Measurements from ENCODE around the gene TES.
"Not testable (repeated sequence)": the region's sequence is repeated elsewhere in the genome, so short reads cannot be mapped to it uniquely, and the experiment has no call there.

The TES gene

DNA sequence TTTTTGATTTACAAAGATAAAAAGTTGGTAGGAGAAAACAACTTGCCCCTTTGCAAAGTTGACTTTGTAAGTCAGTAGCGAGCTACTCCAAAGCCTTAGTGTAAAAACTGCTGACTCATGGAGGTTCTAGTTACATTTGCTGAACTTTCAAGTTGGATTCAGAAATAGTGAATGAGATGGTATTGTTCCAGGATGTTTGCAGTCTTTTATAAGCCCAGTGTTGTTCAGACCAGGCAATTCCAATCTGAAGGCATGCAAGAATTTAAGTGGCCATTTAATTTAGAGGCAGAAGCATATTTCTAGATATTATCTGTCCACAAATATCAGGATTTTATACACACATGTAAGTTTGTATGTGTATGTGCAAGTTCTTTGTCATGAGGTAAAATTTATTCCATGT is 21.6 kb downstream of the TES start:
- Histone ChIP-seq H3K9me3 (no peaks in the 10 kb centered on the region), H3K27me3 (ENCODE audit: low read depth) (no peaks in the 10 kb centered on the region), H3K36me3 (replicated peaks) (no peaks in the 10 kb centered on the region), H3K4me1 (peaks cover 17% of the 10 kb centered on the region), H3K4me3 (no peak overlapping the region)
- in situ Hi-C loops (cut with MboI; ENCODE audit: low sequenced_read_pairs) = no loop called here
- DNase-seq (ENCODE audit: low spot score in 2 of 2) = peak in 1 of 2 experiments; percentile 18

DNA sequence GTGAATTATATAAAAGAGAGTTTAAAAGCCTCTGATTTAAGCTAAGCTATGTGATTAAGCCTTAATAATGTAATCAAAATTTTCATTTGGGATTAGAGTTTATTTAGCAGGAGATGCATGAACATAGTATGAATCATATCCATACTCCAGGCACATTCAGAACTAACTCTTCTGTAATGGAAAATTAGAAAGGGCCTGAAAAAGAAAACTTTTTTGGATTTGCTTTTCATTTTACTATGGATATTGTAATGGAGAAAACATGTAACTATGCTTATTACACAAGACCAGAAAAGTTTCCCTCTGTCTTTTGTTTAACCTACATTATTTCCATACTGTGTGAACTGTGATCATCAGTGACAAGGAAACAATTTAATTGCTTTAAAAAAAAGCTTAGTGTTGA is 22.0 kb downstream of the TES start:
- in situ Hi-C loops (cut with MboI; ENCODE audit: low sequenced_read_pairs) = no loop called here
- Histone ChIP-seq H3K27me3 (ENCODE audit: low read depth) (no peaks in the 10 kb centered on the region), H3K4me1 (peaks cover 17% of the 10 kb centered on the region), H3K4me3 (no peak overlapping the region), H3K9me3 (no peaks in the 10 kb centered on the region), H3K36me3 (replicated peaks) (no peaks in the 10 kb centered on the region)
- no peak for DNase-seq (ENCODE audit: low spot score in 2 of 2)

DNA sequence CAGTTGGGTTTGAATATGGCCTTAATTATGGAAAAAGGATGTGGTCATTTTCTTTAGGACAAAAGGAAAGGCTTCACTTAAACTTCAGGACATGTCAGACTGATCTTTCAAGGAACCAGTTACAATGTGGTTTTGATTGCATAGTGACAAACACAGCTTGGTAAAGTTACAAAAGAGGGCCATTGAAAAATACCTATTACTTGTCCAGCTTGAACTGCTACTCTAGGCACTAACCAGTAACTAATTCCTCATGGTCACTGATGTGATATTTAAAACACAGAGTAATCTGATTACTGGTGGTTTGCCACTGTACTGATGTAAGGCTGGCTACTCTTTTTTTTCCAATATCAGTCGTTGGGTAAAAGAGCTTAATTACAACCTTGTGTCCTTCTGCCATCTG is 22.6 kb downstream of the TES start:
- Histone ChIP-seq H3K36me3 (replicated peaks) (no peaks in the 10 kb centered on the region), H3K4me1 (peaks cover 17% of the 10 kb centered on the region), H3K27me3 (ENCODE audit: low read depth) (no peaks in the 10 kb centered on the region), H3K9me3 (no peaks in the 10 kb centered on the region), H3K4me3 (no peak overlapping the region)
- in situ Hi-C loops (cut with MboI; ENCODE audit: low sequenced_read_pairs) = no loop called here
- no peak for DNase-seq (ENCODE audit: low spot score in 2 of 2)

DNA sequence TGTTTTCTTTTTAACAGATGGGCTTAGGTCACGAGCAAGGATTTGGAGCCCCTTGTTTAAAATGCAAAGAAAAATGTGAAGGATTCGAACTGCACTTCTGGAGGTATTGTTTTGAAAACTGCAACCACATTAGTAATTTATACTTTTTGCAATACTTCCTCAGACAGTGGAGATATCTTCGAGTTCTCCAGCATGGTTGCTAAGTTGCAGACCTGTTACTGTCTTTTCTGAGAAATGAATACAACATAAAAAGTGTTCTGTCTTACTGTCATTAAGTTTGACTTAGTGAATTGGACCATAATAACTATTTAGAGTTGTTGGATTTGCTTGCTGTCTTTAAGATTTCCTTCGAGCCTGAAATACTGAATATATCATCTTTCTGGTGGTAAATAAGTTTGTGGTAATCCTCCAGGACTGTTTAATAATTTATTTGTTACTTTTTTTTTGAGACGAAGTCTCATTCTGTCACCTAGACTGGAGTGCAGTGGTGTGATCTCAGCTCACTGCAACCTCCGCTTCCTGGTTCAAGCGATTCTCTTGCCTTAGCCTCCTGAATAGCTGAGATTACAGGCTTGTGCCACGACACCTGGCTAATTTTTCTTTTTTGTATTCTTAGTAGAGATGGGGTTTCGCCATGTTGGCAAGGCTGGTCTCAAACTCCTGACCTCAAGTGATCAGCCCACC is 24.3 kb downstream of the TES start:
- Histone ChIP-seq H3K9me3 (no peaks in the 10 kb centered on the region), H3K4me3 (no peak overlapping the region), H3K36me3 (replicated peaks) (no peaks in the 10 kb centered on the region), H3K4me1 (peaks cover 17% of the 10 kb centered on the region), H3K27me3 (ENCODE audit: low read depth) (no peaks in the 10 kb centered on the region)
- in situ Hi-C loops (cut with MboI; ENCODE audit: low sequenced_read_pairs) = loop anchor here (5.0 kb wide), 1 partner anchor 57 kb away; no protein-coding TSS in a partner anchor
- no peak for DNase-seq (ENCODE audit: low spot score in 2 of 2)

DNA sequence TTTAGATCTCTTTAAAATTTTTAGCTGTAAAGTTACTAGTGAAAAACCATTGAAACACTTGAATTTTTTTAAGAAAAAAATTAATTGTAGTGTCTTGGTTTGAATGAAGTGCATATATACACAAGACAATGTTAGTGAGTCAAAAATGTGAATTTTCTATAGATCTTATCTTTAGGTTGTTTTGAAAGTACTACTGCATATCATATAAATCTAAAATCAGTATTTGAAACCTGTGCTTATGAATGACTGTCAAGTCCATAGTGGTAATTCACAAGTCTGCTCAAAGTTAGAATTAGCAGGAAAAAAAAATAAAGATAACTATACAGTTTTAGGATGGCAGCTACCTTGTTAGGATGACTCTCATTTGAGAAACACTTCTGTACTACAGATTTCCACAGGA is 25.0 kb downstream of the TES start:
- Histone ChIP-seq H3K4me1 (peaks cover 17% of the 10 kb centered on the region), H3K36me3 (replicated peaks) (no peaks in the 10 kb centered on the region), H3K9me3 (no peaks in the 10 kb centered on the region), H3K27me3 (ENCODE audit: low read depth) (no peaks in the 10 kb centered on the region), H3K4me3 (no peak overlapping the region)
- no peak for DNase-seq (ENCODE audit: low spot score in 2 of 2)
- in situ Hi-C loops (cut with MboI; ENCODE audit: low sequenced_read_pairs) = loop anchor here (5.0 kb wide), 1 partner anchor 58 kb away; no protein-coding TSS in a partner anchor

DNA sequence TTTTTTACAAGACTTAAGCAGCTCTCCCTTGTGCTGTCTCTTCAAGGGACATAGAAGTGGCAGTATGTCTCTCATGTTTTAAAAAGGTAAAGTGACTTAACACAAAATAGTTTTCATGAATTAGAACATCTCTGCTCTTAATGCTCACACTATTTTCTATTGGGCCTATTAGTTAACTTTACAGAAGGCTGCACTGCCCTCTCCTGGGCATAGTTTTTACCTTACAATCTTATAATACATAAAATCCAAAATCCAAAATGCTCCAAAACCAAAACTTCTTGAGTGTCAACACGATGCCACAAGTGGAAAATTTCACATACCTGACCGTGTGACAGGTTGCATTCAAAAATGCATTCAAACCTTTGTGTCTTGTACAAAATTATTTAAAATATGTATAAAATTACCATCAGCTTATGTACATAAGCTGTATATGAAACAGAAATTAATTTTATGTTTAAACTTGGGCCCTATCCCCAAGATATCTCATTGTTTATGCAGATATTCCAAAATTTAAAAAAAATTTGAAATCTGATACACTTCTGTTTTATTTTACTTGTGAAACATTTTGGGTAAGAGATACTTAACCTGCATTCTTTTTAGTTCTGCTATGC is 25.8 kb downstream of the TES start:
- in situ Hi-C loops (cut with MboI; ENCODE audit: low sequenced_read_pairs) = loop anchor here (5.0 kb wide), 1 partner anchor 59 kb away; no protein-coding TSS in a partner anchor
- DNase-seq (ENCODE audit: low spot score in 2 of 2) = peak; percentile 37 to 50
- Histone ChIP-seq H3K27me3 (ENCODE audit: low read depth) (no peaks in the 10 kb centered on the region), H3K4me3 (no peak overlapping the region), H3K36me3 (replicated peaks) (no peaks in the 10 kb centered on the region), H3K4me1 (peaks cover 17% of the 10 kb centered on the region), H3K9me3 (no peaks in the 10 kb centered on the region)

DNA sequence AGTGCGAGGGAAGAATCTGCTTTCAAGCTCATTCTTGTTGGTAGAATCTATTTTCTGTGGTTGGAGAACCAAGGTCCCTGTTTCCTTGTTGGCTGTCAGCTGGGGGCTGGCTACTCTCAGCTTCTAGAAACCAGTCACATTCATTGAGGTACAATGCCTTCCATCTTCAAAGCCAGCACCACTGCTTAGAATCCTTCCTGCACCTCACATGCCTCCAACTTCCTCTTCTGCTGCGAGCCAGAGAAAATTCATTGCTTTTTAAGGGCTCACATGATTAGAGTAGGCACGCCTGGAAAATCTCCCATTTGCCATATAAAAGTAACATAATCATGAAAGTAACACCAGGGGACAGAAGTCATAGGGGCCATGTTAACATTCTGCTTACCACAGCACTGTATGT is 28.7 kb downstream of the TES start:
- Histone ChIP-seq H3K4me1 (no peaks in the 10 kb centered on the region), H3K36me3 (replicated peaks) (no peaks in the 10 kb centered on the region), H3K9me3 (no peaks in the 10 kb centered on the region), H3K27me3 (ENCODE audit: low read depth) (no peaks in the 10 kb centered on the region), H3K4me3 (no peak overlapping the region)
- in situ Hi-C loops (cut with MboI; ENCODE audit: low sequenced_read_pairs) = loop anchor here (5.0 kb wide), 1 partner anchor 62 kb away; no protein-coding TSS in a partner anchor
- no peak for DNase-seq (ENCODE audit: low spot score in 2 of 2)

DNA sequence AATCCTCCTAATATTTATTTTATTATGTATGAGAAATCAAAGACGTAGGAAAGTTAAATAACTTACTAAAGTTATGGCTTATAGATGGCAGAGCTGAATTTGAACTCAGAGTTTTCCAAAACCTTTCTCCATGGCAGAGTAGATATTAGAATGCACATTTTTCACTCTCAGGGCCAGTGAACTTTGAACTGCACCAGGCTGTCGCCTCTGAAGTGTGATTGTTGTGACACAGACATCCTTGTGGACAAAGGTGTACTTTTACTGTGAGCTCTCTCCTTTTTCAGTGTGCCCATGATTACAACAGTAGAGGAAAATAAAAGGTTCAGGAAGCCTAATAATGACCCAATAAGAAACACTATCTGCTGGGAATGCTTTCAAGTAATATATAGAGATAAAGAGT is 29.1 kb downstream of the TES start:
- in situ Hi-C loops (cut with MboI; ENCODE audit: low sequenced_read_pairs) = loop anchor here (5.0 kb wide), 1 partner anchor 62 kb away; no protein-coding TSS in a partner anchor
- no peaks in the 10 kb centered on the region for H3K36me3 ChIP-seq (replicated peaks)
- no peaks in the 10 kb centered on the region; the same call in 1 of the 2 replicates for H3K9me3 ChIP-seq
- no peaks in the 10 kb centered on the region for H3K4me1 ChIP-seq
- DNase-seq (ENCODE audit: low spot score in 2 of 2) = no peak
- no peaks in the 10 kb centered on the region for H3K27me3 ChIP-seq (ENCODE audit: low read depth)
- no peak overlapping the region for H3K4me3 ChIP-seq

DNA sequence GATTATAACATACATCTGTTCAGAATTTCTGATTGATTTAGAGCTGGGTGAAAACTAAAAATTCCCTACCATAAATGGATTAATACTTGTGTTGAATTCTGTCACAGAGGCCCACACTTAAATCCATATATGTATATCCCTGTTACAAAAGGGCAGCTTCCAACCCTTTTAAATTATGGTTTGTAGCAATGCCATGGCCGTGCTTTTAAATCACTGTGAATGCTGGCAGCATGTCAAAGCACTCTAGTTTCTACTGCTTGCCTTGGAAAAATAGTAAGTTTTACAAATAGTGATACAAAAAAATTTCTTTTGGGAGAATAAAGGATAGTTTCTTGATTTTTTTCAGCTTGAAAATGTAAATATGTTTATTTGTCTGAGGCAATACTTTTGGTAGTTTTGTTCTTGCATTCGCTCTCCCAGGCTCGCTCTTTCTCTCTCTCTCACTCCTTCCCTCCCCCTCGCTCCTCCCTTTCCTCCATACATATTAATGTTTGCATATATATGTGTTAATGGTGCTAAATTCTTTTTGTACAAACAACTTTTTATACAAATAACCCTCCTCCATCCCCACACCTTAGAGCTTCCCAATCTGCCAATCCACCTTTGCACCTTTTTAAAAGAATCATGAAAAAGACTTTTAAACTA is 29.8 kb downstream of the TES start:
- no peak overlapping the region for H3K4me3 ChIP-seq
- in situ Hi-C loops (cut with MboI; ENCODE audit: low sequenced_read_pairs) = no loop called here

DNA sequence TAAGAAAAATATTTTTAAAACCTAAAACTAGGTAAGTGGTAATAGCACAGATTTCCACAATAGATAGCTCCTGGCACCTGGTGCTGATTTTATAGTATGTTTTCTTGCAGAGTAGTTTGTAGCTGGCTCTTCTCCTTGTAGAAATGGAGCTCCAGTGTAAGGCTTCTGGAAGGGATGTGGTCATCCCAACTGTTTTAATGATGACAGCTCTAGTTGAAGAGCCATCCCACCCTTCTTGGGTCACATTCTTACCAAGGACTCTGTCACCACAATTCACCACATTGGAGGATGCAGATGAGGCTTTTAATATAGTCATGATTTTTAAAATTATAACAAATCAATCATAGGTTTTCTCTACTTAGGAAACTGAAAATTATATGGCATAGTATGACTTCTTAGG is 31.0 kb downstream of the TES start:
- H3K9me3 ChIP-seq = no peaks in the 10 kb centered on the region; the same call in 1 of the 2 replicates
- in situ Hi-C loops (cut with MboI; ENCODE audit: low sequenced_read_pairs) = no loop called here
- no peaks in the 10 kb centered on the region for H3K4me1 ChIP-seq
- no peak for DNase-seq (ENCODE audit: low spot score in 2 of 2)
- H3K36me3 ChIP-seq (replicated peaks) = no peaks in the 10 kb centered on the region
- H3K27me3 ChIP-seq (ENCODE audit: low read depth) = no peaks in the 10 kb centered on the region
- no peak overlapping the region for H3K4me3 ChIP-seq

More for the DNA sequence above, 29.8 kb downstream of the TES start:
- Histone ChIP-seq H3K27me3 (ENCODE audit: low read depth) (no peaks in the 10 kb centered on the region), H3K9me3 (no peaks in the 10 kb centered on the region; the same call in 1 of the 2 replicates), H3K4me1 (no peaks in the 10 kb centered on the region), H3K36me3 (replicated peaks) (no peaks in the 10 kb centered on the region)
- DNase-seq (ENCODE audit: low spot score in 2 of 2) = no peak

DNA sequence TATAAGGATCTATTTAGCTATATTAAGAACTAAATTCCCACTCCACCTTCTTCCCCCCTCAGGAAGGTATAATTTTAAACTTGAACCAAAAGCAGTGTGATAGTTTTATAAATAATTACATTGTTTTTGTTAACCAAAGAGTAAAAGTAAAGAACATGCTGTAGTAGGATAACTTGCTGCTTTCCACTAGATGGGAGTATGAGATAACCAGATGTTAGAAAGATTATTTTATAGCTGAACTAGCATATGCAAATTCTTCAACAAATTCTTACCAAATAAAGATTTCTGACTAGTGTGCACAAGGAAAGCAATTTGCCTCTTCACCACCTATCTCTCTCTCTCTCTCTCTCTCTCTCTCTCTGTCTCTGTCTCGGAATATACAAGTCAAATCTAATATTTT is 31.8 kb downstream of the TES start:
- Histone ChIP-seq H3K4me3 (no peak overlapping the region), H3K4me1 (no peaks in the 10 kb centered on the region), H3K27me3 (ENCODE audit: low read depth) (no peaks in the 10 kb centered on the region), H3K36me3 (replicated peaks) (no peaks in the 10 kb centered on the region), H3K9me3 (no peaks in the 10 kb centered on the region; the same call in 1 of the 2 replicates)
- no peak for DNase-seq (ENCODE audit: low spot score in 2 of 2)
- in situ Hi-C loops (cut with MboI; ENCODE audit: low sequenced_read_pairs) = no loop called here

DNA sequence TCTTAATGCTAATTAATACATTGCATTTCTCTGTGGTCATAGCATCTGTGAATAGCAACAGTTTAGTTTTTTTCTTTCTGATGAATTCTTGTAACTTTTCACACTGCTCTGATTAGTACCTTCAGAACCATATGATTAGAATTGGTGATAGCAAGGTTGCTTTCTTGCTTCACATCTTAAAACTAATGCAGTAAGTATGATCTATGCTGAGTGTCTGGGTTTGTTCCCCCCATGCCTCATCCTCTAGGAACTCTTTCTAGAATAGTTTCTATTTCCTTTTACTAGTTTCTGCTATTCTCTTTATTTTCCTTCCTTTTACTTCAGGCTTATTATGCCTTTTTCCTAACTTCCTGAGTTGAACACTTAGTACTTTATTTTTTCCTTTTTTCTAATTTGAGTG is 32.4 kb downstream of the TES start:
- H3K27me3 ChIP-seq (ENCODE audit: low read depth) = no peaks in the 10 kb centered on the region
- no peaks in the 10 kb centered on the region for H3K4me1 ChIP-seq
- H3K4me3 ChIP-seq = no peak overlapping the region
- H3K9me3 ChIP-seq = no peaks in the 10 kb centered on the region; the same call in 1 of the 2 replicates
- in situ Hi-C loops (cut with MboI; ENCODE audit: low sequenced_read_pairs) = no loop called here
- no peaks in the 10 kb centered on the region for H3K36me3 ChIP-seq (replicated peaks)
- no peak for DNase-seq (ENCODE audit: low spot score in 2 of 2)

DNA sequence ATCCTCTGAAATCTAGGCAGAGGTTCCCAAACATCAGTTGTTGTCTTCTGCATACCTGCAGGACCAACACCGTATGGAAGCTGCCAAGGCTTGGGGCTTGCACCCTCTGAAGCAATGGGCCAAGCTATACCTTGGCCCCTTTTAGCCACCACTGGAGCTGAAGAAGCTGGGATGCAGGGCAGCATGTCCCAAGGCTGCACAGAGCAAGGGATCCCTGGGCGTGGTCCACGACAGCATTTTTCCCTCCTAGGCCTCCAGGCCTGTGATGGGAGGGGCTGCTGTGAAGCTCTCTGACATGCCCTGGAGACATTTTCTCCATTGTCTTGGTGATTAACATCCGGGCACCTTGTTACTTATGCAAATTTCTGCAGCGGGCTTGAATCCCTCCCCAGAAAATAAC is 34.5 kb downstream of the TES start:
- H3K9me3 ChIP-seq; H3K27me3 ChIP-seq (ENCODE audit: low read depth); in situ Hi-C loops (cut with MboI; ENCODE audit: low sequenced_read_pairs); DNase-seq (ENCODE audit: low spot score in 2 of 2); H3K36me3 ChIP-seq (replicated peaks); H3K4me1 ChIP-seq; H3K4me3 ChIP-seq: not testable (repeated sequence)

DNA sequence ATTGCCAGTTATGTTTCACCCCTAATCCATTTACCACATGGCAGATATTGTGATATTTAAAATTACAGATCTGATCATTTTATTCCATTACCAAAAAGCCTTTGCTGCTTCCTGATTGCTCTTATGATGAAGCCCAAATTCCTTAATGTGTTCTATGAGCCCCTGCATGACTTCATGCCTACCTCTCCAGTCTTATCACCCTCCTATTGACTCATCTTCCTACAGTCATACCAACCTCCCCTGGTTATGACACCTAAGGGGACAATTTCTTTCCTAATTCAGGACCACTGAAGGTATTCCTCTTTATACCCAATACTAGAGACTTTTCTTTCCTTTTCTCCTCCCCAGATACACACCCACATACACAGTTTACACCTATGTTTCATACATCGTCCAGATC is 36.0 kb downstream of the TES start:
- Histone ChIP-seq H3K9me3 (no peaks in the 10 kb centered on the region; the same call in 1 of the 2 replicates), H3K4me1 (no peaks in the 10 kb centered on the region), H3K36me3 (replicated peaks) (no peaks in the 10 kb centered on the region), H3K4me3 (no peak overlapping the region), H3K27me3 (ENCODE audit: low read depth) (no peaks in the 10 kb centered on the region)
- DNase-seq (ENCODE audit: low spot score in 2 of 2) = no peak
- in situ Hi-C loops (cut with MboI; ENCODE audit: low sequenced_read_pairs) = no loop called here
